Stomach smooth muscle (tissue), 2 donors: ENCODE results near the gene CPSF2.
"Not testable (repeated sequence)": the region's sequence is repeated elsewhere in the genome, so short reads cannot be mapped to it uniquely, and the experiment has no call there.

Experiments used
- H3K27ac ChIP-seq: one replicate; pipeline ENCODE4 v1.7.0; 2013; ENCODE audit warnings: mild to moderate bottlenecking, low read length, inconsistent platforms
- H3K27me3 ChIP-seq, 2 donors: one replicate each; pipeline ENCODE4 v1.7.0; 2013; ENCODE audit warnings: low read length in 2 of 2; ENCODE audit not compliant: insufficient read depth in 2 of 2, control insufficient read depth in 1 of 2
- H3K36me3 ChIP-seq, 2 donors: one replicate each; pipeline ENCODE4 v1.7.0; 2013; ENCODE audit warnings: low read length in 2 of 2; ENCODE audit not compliant: control insufficient read depth in 2 of 2, insufficient read depth in 2 of 2
- H3K4me1 ChIP-seq: one replicate; pipeline ENCODE4 v1.7.0; 2013; ENCODE audit warnings: low read length; ENCODE audit not compliant: control insufficient read depth, insufficient read depth
- H3K4me3 ChIP-seq, 2 donors: one replicate each; pipeline ENCODE4 v1.7.0; 2013; ENCODE audit warnings: low read length in 2 of 2
- H3K9ac ChIP-seq, 2 donors: one replicate each; pipeline ENCODE4 v1.7.0; 2013; ENCODE audit warnings: low read length in 2 of 2, mild to moderate bottlenecking in 1 of 2
- H3K9me3 ChIP-seq, 2 donors: one replicate each; pipeline ENCODE4 v1.7.0; 2013; ENCODE audit warnings: low read length in 2 of 2; ENCODE audit not compliant: control insufficient read depth in 2 of 2
- donor health status: healthy.
- donor health status: Pancreatic carcinoma.

The CPSF2 gene

DNA sequence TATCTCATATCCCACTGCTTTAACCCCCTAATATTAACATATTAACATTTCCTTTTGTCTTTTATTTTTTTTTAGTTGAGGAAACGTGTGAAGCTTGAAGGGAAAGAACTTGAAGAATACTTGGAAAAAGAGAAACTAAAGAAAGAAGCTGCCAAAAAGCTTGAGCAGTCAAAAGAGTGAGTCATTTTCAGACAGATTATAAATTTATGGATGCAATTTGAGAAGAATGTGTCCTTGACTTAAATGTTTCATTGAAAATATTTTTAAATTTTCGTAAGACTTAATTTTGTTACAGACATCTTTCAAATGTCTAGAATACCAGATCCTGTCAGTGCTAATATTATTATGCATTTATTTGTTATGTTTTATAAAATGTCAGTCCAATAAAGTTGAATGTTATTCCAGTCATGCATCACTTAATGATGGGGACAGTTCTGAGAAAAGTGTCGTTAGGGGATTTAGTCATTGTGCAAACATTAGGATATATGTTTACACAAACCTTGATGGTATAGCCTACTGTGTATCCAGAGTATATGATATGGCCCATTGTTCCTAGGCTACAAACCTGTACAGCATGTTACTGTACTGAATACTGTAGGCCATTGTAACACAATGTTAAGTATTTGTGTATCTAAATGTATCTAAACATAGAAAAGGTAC lies 32.6 kb downstream of the CPSF2 start:
- Histone ChIP-seq H3K4me3 (no peak overlapping the region), H3K9me3 (no peaks in the 10 kb centered on the region), H3K27me3 (no peaks in the 10 kb centered on the region), H3K36me3 (peaks cover 18 to 21% of the 10 kb centered on the region in 2 donors), H3K4me1 (no peaks in the 10 kb centered on the region), H3K9ac (no peak overlapping the region), H3K27ac (no peak overlapping the region)

GRCh38 chr14:92160619-92161018 lies 38.9 kb downstream of the CPSF2 start:
- Histone ChIP-seq H3K9me3 (no peaks in the 10 kb centered on the region), H3K4me1 (no peaks in the 10 kb centered on the region), H3K27ac (no peak overlapping the region), H3K4me3 (no peak overlapping the region), H3K36me3 (peaks cover 26 to 39% of the 10 kb centered on the region in 2 donors), H3K27me3 (no peaks in the 10 kb centered on the region), H3K9ac (no peak overlapping the region)

DNA sequence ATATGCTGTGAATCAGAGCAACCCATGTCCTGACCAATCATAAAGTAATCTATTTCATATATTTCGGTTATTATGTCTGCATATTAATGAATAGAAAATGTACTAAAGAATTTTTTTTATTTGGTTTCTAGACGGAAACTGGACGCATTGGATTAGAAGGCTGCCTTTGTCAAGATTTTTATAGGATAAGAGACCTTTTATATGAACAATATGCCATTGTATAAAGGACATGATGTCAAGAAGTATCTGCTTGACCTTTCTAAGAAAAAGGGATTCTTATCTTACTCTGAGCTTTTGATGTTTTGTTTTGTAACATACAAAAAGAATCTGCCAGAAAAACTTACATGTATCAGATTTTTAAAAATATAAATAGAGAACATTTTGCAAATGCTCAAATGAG lies 39.8 kb downstream of the CPSF2 start:
- H3K9me3 ChIP-seq = no peaks in the 10 kb centered on the region
- no peak overlapping the region for H3K4me3 ChIP-seq
- no peak overlapping the region for H3K27ac ChIP-seq
- H3K27me3 ChIP-seq = no peaks in the 10 kb centered on the region
- no peak overlapping the region for H3K9ac ChIP-seq
- H3K36me3 ChIP-seq = peaks cover 26 to 41% of the 10 kb centered on the region in 2 donors
- no peaks in the 10 kb centered on the region for H3K4me1 ChIP-seq

DNA sequence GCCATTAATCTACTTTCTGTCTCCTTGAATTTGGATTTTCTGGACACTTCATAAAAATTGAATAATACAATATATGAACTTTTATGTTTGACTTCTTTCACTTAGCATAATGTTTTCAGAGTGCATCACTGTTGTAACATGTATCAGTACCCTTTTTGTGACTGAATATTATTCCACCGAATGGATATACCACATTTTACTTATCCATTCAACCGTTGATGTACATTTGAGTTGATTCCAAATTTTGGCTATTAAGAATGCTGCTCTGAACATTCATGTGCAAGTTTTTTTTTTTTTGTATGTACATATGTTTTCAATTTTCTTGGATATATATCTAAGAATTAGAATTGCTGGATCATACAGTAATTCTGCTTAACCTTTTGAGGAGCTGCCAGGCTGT lies 43.2 kb downstream of the CPSF2 start:
- no peaks in the 10 kb centered on the region for H3K9me3 ChIP-seq
- no peak overlapping the region for H3K27ac ChIP-seq
- H3K4me3 ChIP-seq = no peak overlapping the region
- peaks cover 7 to 27% of the 10 kb centered on the region in 2 donors for H3K36me3 ChIP-seq
- H3K9ac ChIP-seq = no peak overlapping the region
- no peaks in the 10 kb centered on the region for H3K27me3 ChIP-seq
- no peaks in the 10 kb centered on the region for H3K4me1 ChIP-seq

- no peaks in the 10 kb centered on the region for H3K27me3 ChIP-seq
- H3K4me1 ChIP-seq = no peaks in the 10 kb centered on the region
These were observed 51.9 kb downstream of the CPSF2 start for GRCh38 chr14:92173668-92174067.

GRCh38 chr14:92175811-92176210 lies 54.0 kb downstream of the CPSF2 start:
- no peaks in the 10 kb centered on the region for H3K36me3 ChIP-seq
- no peaks in the 10 kb centered on the region for H3K27me3 ChIP-seq
- no peak overlapping the region for H3K9ac ChIP-seq
- H3K4me3 ChIP-seq = no peak overlapping the region
- H3K4me1 ChIP-seq = no peaks in the 10 kb centered on the region
- H3K27ac ChIP-seq = no peak overlapping the region
- H3K9me3 ChIP-seq = no peaks in the 10 kb centered on the region

More at GRCh38 chr14:92173668-92174067, 51.9 kb downstream of the CPSF2 start:
- Histone ChIP-seq H3K4me3 (no peak overlapping the region), H3K9ac (no peak overlapping the region), H3K36me3 (no peaks in the 10 kb centered on the region), H3K27ac (no peak overlapping the region), H3K9me3 (no peaks in the 10 kb centered on the region)

GRCh38 chr14:92176476-92176875 lies 54.7 kb downstream of the CPSF2 start:
- Histone ChIP-seq H3K9ac (no peak overlapping the region), H3K9me3 (no peaks in the 10 kb centered on the region), H3K27ac (no peak overlapping the region), H3K4me1 (no peaks in the 10 kb centered on the region), H3K27me3 (no peaks in the 10 kb centered on the region), H3K4me3 (no peak overlapping the region), H3K36me3 (no peaks in the 10 kb centered on the region)

GRCh38 chr14:92179178-92179577 lies 57.4 kb downstream of the CPSF2 start:
- H3K36me3 ChIP-seq, H3K9me3 ChIP-seq, H3K4me3 ChIP-seq, H3K27me3 ChIP-seq, H3K27ac ChIP-seq, H3K4me1 ChIP-seq, H3K9ac ChIP-seq: not testable (repeated sequence)

DNA sequence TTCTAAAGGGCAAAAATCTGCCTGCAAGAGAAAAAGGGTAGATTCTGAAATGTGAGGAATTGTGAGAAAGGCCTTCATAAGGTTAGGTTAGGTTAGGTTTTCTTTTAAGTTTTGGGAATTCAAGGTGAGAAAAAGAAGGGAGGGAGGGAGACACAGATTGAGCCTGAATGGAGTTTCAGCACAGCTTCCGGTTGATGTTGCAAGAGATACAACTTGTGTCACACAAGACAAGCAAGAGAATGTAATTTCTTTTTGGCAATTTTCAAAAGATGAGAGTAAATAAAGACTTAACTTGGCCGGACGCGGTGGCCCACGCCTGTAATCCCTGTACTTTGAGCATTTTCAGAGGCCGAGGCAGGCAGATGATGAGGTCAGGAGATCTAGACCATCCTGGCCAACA lies 63.8 kb downstream of the CPSF2 start:
- H3K4me3 ChIP-seq = no peak overlapping the region
- H3K9me3 ChIP-seq = no peaks in the 10 kb centered on the region
- no peaks in the 10 kb centered on the region for H3K36me3 ChIP-seq
- H3K27me3 ChIP-seq = no peaks in the 10 kb centered on the region
- no peak overlapping the region for H3K27ac ChIP-seq
- no peak overlapping the region for H3K9ac ChIP-seq
- H3K4me1 ChIP-seq = no peaks in the 10 kb centered on the region

GRCh38 chr14:92187616-92188015 lies 65.8 kb downstream of the CPSF2 start:
- not testable (repeated sequence) for H3K27me3 ChIP-seq, H3K4me3 ChIP-seq, H3K9me3 ChIP-seq, H3K4me1 ChIP-seq, H3K27ac ChIP-seq, H3K36me3 ChIP-seq, H3K9ac ChIP-seq

- no peaks in the 10 kb centered on the region for H3K9me3 ChIP-seq
- H3K9ac ChIP-seq = no peak overlapping the region
- H3K4me1 ChIP-seq = no peaks in the 10 kb centered on the region
- H3K36me3 ChIP-seq = no peaks in the 10 kb centered on the region
- H3K27ac ChIP-seq = no peak overlapping the region
- H3K4me3 ChIP-seq = no peak overlapping the region
- H3K27me3 ChIP-seq = no peaks in the 10 kb centered on the region
These were observed 69.0 kb downstream of the CPSF2 start for GRCh38 chr14:92190768-92191167.
